NT2/D1 (cell line): Measurements from ENCODE around the gene PTPN12.

Source experiments
- SUZ12 ChIP-seq: IDR thresholded peaks from 2 replicates; pipeline ENCODE4 v1.6.1; 2011; ENCODE audit not compliant: insufficient read length, insufficient read depth; ENCODE audit errors: extremely low read depth
- YY1 ChIP-seq: IDR thresholded peaks from 2 replicates; pipeline ENCODE4 v1.6.1; 2011; ENCODE audit not compliant: insufficient read length, insufficient read depth
- ZNF274 ChIP-seq: IDR thresholded peaks from 2 replicates; pipeline ENCODE4 v1.6.1; 2011; ENCODE audit warnings: mild to moderate bottlenecking, low read depth, low read length

DNA sequence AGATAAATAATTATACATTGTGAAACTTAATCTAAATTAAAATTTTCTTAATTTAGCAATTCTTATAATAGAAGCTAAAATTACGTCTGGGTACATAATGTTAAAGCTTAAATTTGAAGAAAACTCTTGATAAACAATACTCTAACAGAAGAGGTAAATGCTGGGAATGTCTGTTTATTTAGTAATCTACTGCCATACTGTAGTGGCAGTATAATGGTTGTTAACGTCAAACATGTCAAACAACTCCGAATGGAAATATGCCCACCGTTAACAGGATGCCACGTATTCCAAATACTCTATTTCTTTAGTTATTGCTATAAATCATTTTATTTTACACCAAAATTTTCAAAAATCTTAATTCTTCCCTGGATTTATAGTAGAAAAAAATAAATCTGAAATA lies 40.0 kb upstream of the PTPN12 start:
- TF ChIP-seq ZNF274 (no peak), SUZ12 (no peak), YY1 (no peak)
